GM12878 (cell line): ENCODE results near the gene COL4A3. TPM values are rescaled to one million over a fixed set of nuclear protein-coding genes. Genes with fewer than 3 reads are reported as not detected.
A peak's percentile ranks its signal among the peaks of the same experiment; 100 is the strongest.

Source experiments
- ATAC-seq: fragments of 200-7000 bp; cut with Tn5 transposase; 3 replicates; pipeline ENCODE4 v1.9.1; 2020; ENCODE audit warnings: mild to moderate bottlenecking, moderate library complexity
- BruUV-seq: library from RNA; stranded (reverse); fragments of 400-500 nt; replicated peaks from 2 replicates; lab custom pipeline; 2021; lab: Mats Ljungman, UMichigan
- CTCF ChIA-PET: fragments of 300-600 bp; sonication (Branson Sonifier 250); formaldehyde crosslinking; extraction: SDS; loops from one replicate; lab custom pipeline; 2021; ENCODE audit warnings: inconsistent platforms; lab: Yijun Ruan, JAX
- POLR2A ChIA-PET: fragments of 350-600 bp; formaldehyde crosslinking; extraction: SDS; loops from one replicate; lab custom pipeline; 2021; ENCODE audit warnings: inconsistent platforms; lab: Charles Lee
- RAD21 ChIA-PET: fragments of 300-600 bp; sonication (Branson Sonifier 250); formaldehyde crosslinking; loops from one replicate; lab custom pipeline; 2023; ENCODE audit warnings: antibody characterized with exemption; ENCODE audit not compliant: unreplicated experiment; lab: Charles Lee
- SMC1A ChIA-PET: fragments of 300-600 bp; sonication (Branson Sonifier 250); formaldehyde crosslinking; loops from one replicate; lab custom pipeline; 2023; ENCODE audit not compliant: unreplicated experiment, uncharacterized antibody; lab: Charles Lee
- DNase-seq: peaks from one replicate; pipeline ENCODE4 v3.0.0-alpha.2; 2011; ENCODE audit warnings: low read depth, low spot score
- FAIRE-seq: peaks from 3 replicates; lab custom pipeline; 2011; peaks lifted over from hg19 to GRCh38; lab: Jason Lieb, UNC
- H2AFZ ChIP-seq: 2 replicates; pipeline ENCODE4 v1.6.0; 2011; ENCODE audit warnings: low read depth, low read length, control low read depth; ENCODE audit not compliant: control insufficient read depth
- H3K27ac ChIP-seq: 2 replicates; pipeline ENCODE4 v1.5.1; 2011; ENCODE audit warnings: control low read depth; ENCODE audit not compliant: control insufficient read depth, insufficient read depth
- H3K27me3 ChIP-seq, 2 experiments: replicated peaks in 1 of 2; 2 replicates each; pipeline versions ENCODE4 v1.6.0 to v1.6.1; 2011; ENCODE audit warnings: low read length in 1 of 2; ENCODE audit not compliant: control insufficient read depth in 2 of 2, insufficient read depth in 2 of 2
- H3K36me3 ChIP-seq, 2 experiments: 2 replicates each; pipeline ENCODE4 v1.5.1; 2011; ENCODE audit warnings: low read length in 1 of 2; ENCODE audit not compliant: control insufficient read depth in 2 of 2, insufficient read depth in 2 of 2
- H3K4me1 ChIP-seq: 2 replicates; pipeline ENCODE4 v1.6.1; 2011; ENCODE audit warnings: mild to moderate bottlenecking, low read length, moderate library complexity, mixed read lengths; ENCODE audit not compliant: control insufficient read depth, insufficient read depth
- H3K4me2 ChIP-seq: 2 replicates; pipeline ENCODE4 v1.6.0; 2011; ENCODE audit warnings: control low read depth; ENCODE audit not compliant: control insufficient read depth, insufficient read depth
- H3K4me3 ChIP-seq: fragments of 200-600 bp; sonication (generic); 2 replicates; pipeline ENCODE4 v1.5.1; 2016
- H3K79me2 ChIP-seq: 2 replicates; pipeline ENCODE4 v1.6.0; 2011; ENCODE audit warnings: low read length; ENCODE audit not compliant: control insufficient read depth, insufficient read depth
- H3K9ac ChIP-seq: 2 replicates; pipeline ENCODE4 v1.8.0; 2011; ENCODE audit warnings: low read length, control low read depth, mixed read lengths; ENCODE audit not compliant: control insufficient read depth, insufficient read depth
- H3K9me3 ChIP-seq: replicated peaks from 3 replicates; pipeline ENCODE4 v1.5.1; 2011; ENCODE audit warnings: mild to moderate bottlenecking, low read length; ENCODE audit not compliant: control insufficient read depth, insufficient read depth
- H4K20me1 ChIP-seq: 2 replicates; pipeline ENCODE4 v1.6.0; 2011; ENCODE audit not compliant: control insufficient read depth, insufficient read depth
- EED ChIP-seq: sonication (generic); IDR thresholded peaks from 2 replicates; pipeline ENCODE4 v1.6.1; 2016; ENCODE audit warnings: antibody characterized with exemption, low read depth
- GATAD2B ChIP-seq: fragments of 450-650 bp; conservative IDR thresholded peaks from 2 replicates; pipeline ENCODE4 v1.6.1; 2017; ENCODE audit warnings: low read depth, mild to moderate bottlenecking, moderate library complexity
- WGBS: methylation state at CpG from one replicate; pipeline ENCODE4 v1.1.6; 2016; ENCODE audit warnings: low lambda C conversion rate; ENCODE audit not compliant: insufficient replicate concordance, insufficient coverage; ENCODE audit errors: missing lambda C conversion rate; 5-methylcytosine and 5-hydroxymethylcytosine counted together
- in situ Hi-C: fragments of 300-500 bp; cut with MboI; formaldehyde crosslinking; loops from 9 replicates; pipeline ENCODE4 v1.14.3; 2018; ENCODE audit warnings: mixed read lengths
- intact Hi-C: fragments of 100-400 bp; cut with micrococcal nuclease; formaldehyde crosslinking; loops from one replicate; pipeline ENCODE4 v1.14.2; 2022; ENCODE audit not compliant: unreplicated experiment
- polyA plus RNA-seq, 11 experiments: library from polyadenylated mRNA; depleted of rRNA in 4 of 11; unstranded in 6 of 11; stranded (reverse) in 5 of 11; fragments of >200 nt; fragmentation: Nextera tagmentation in 4 of 11; fragmentation: Illumina TruSeq in 1 of 11; extraction: Ambion mirVana in 4 of 11; extraction: Trizol in 1 of 11; gene quantifications; 1 replicate in 1 of 11; 2 replicates in 10 of 11; pipeline versions ENCODE4 v1.2.1 to v1.2.3, GENCODE V29; 2011 to 2016; ENCODE audit warnings: inconsistent platforms in 2 of 11, missing spikeins in 2 of 11, low read depth in 1 of 11
- total RNA-seq, 4 experiments: library from RNA; depleted of rRNA in 3 of 4; stranded (reverse); fragments of >200 nt in 3 of 4; fragmentation: Illumina TruSeq in 1 of 4; extraction: Trizol in 1 of 4; gene quantifications; 2 replicates each; pipeline versions ENCODE4 v1.2.1 to v1.2.3, GENCODE V29; 2013 to 2021
- TF ChIP-seq, protein P1 (sequence below): fragments of 450-650 bp; IDR thresholded peaks from 2 replicates; pipeline ENCODE4 v1.6.1; 2017; ENCODE audit warnings: mild to moderate bottlenecking, moderate library complexity

COL4A3 gene
- total and polyA plus RNA-seq, 10 of the 15 experiments (the other 5 are each of a cell fraction or from before 2014, with no cell fraction given), result 0.34 to 10.5 (median 3.8) TPM

DNA sequence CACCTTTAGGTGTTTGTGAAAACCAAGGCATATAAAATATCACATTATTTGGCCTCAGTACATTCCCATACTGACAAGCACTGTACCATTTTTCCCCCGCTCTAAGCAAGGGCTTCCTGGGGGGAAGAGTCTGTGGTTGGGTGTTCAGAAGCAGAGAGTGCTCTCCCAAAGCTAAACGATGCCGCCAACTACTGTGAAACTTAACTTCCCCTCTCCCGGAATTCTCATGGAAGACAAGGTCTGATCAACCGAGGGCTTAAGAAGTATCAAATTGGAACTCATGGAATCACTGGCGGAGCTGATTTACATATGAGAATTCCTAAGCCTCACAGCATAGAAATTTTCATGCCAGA is 160.2 kb downstream of the COL4A3 start:
- Histone ChIP-seq H3K9ac (peak overlapping the region; percentile 95), H3K4me3 (peak overlapping the region; percentile 83), H2AFZ (peak overlapping the region; percentile 89), H3K27me3 (no peaks in the 10 kb centered on the region), H3K9me3 (no peaks in the 10 kb centered on the region; the same call in 2 of the 3 replicates), H3K36me3 (no peaks in the 10 kb centered on the region), H3K4me1 (no peaks in the 10 kb centered on the region), H3K4me2 (peak overlapping the region; percentile 79), H4K20me1 (no peaks in the 10 kb centered on the region), H3K79me2 (peaks cover 43% of the 10 kb centered on the region), H3K27ac (peak overlapping the region; percentile 79)
- peak; percentile 9; the same call in 1 of the 3 replicates for ATAC-seq
- ChIA-PET RAD21 (no interaction called here), CTCF (interaction anchor here (0.5 to 1.0 kb wide), 3 partner anchors 50 to 86 kb away, joined by 3 read pairs; no protein-coding TSS in a partner anchor), POLR2A (no interaction called here), SMC1A (interaction anchor here (1.0 to 1.5 kb wide), 3 partner anchors 12 to 485 kb away, joined by 3 read pairs; no protein-coding TSS in a partner anchor)
- no peak for DNase-seq
- intact Hi-C loops (loop anchor here (10.0 kb wide), 1 partner anchor 520 kb away; no protein-coding TSS in a partner anchor), in situ Hi-C loops (no loop called here)
- BruUV-seq, result TSS peak; percentile 89
- WGBS, result 8% methylated on average over 6 of the region's 6 CpGs
- TF ChIP-seq, protein P1, sequence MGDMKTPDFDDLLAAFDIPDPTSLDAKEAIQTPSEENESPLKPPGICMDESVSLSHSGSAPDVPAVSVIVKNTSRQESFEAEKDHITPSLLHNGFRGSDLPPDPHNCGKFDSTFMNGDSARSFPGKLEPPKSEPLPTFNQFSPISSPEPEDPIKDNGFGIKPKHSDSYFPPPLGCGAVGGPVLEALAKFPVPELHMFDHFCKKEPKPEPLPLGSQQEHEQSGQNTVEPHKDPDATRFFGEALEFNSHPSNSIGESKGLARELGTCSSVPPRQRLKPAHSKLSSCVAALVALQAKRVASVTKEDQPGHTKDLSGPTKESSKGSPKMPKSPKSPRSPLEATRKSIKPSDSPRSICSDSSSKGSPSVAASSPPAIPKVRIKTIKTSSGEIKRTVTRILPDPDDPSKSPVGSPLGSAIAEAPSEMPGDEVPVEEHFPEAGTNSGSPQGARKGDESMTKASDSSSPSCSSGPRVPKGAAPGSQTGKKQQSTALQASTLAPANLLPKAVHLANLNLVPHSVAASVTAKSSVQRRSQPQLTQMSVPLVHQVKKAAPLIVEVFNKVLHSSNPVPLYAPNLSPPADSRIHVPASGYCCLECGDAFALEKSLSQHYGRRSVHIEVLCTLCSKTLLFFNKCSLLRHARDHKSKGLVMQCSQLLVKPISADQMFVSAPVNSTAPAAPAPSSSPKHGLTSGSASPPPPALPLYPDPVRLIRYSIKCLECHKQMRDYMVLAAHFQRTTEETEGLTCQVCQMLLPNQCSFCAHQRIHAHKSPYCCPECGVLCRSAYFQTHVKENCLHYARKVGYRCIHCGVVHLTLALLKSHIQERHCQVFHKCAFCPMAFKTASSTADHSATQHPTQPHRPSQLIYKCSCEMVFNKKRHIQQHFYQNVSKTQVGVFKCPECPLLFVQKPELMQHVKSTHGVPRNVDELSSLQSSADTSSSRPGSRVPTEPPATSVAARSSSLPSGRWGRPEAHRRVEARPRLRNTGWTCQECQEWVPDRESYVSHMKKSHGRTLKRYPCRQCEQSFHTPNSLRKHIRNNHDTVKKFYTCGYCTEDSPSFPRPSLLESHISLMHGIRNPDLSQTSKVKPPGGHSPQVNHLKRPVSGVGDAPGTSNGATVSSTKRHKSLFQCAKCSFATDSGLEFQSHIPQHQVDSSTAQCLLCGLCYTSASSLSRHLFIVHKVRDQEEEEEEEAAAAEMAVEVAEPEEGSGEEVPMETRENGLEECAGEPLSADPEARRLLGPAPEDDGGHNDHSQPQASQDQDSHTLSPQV, result no peak
- TF ChIP-seq GATAD2B, result no peak
- no peak for TF ChIP-seq EED
- FAIRE-seq, result no peak
